ENCODE data around the gene MBOAT2. TPM values are rescaled to one million over a fixed set of nuclear protein-coding genes. Genes with fewer than 3 reads are reported as not detected.

The MBOAT2 gene
- total RNA-seq, 2 donors from 2014 or later, result 34.3 to 51.1 TPM

GRCh38 chr2:9021563-9022211, 18.2 kb upstream of the MBOAT2 start:
- no peak for TF ChIP-seq CTCF (IDR thresholded peaks at IDR 0.05)
- intact Hi-C loops (cut with DNase I), result no loop called here
- H3K9me3 ChIP-seq, result no peaks in the 10 kb centered on the region
- no peak overlapping the region for H3K27ac ChIP-seq
- H3K4me1 ChIP-seq, result no peaks in the 10 kb centered on the region
- no peak for DNase-seq
- no peaks in the 10 kb centered on the region for H3K27me3 ChIP-seq
- no peak overlapping the region for H3K4me3 ChIP-seq
- H3K9ac ChIP-seq (ENCODE audit: low read depth in 2 of 2, low read length in 2 of 2), result no peak overlapping the region
- no peaks in the 10 kb centered on the region for H3K36me3 ChIP-seq

GRCh38 chr2:9020267-9020666, 16.8 kb upstream of the MBOAT2 start:
- TF ChIP-seq CTCF (IDR thresholded peaks at IDR 0.05), result no peak
- Histone ChIP-seq H3K9ac (ENCODE audit: low read depth in 2 of 2, low read length in 2 of 2) (no peak overlapping the region), H3K27me3 (no peaks in the 10 kb centered on the region), H3K27ac (no peak overlapping the region), H3K4me3 (no peak overlapping the region), H3K36me3 (no peaks in the 10 kb centered on the region), H3K4me1 (no peaks in the 10 kb centered on the region), H3K9me3 (no peaks in the 10 kb centered on the region)
- DNase-seq, result no peak
- intact Hi-C loops (cut with DNase I), result no loop called here

- TF ChIP-seq CTCF (IDR thresholded peaks at IDR 0.05), result no peak
- no peak overlapping the region for H3K4me3 ChIP-seq
- intact Hi-C loops (cut with DNase I), result no loop called here
- H3K4me1 ChIP-seq, result no peaks in the 10 kb centered on the region
- no peak overlapping the region for H3K9ac ChIP-seq (ENCODE audit: low read depth in 2 of 2, low read length in 2 of 2)
- no peaks in the 10 kb centered on the region for H3K27me3 ChIP-seq
- H3K9me3 ChIP-seq, result no peaks in the 10 kb centered on the region
- no peaks in the 10 kb centered on the region for H3K36me3 ChIP-seq
- no peak for DNase-seq
- H3K27ac ChIP-seq, result no peak overlapping the region
Measured at GRCh38 chr2:9018534-9018933, 15.1 kb upstream of the MBOAT2 start.

GRCh38 chr2:9018109-9018508, 14.6 kb upstream of the MBOAT2 start:
- no peak for DNase-seq
- Histone ChIP-seq H3K4me1 (no peaks in the 10 kb centered on the region), H3K9ac (ENCODE audit: low read depth in 2 of 2, low read length in 2 of 2) (no peak overlapping the region), H3K4me3 (no peak overlapping the region), H3K27ac (no peak overlapping the region), H3K9me3 (no peaks in the 10 kb centered on the region), H3K27me3 (no peaks in the 10 kb centered on the region), H3K36me3 (no peaks in the 10 kb centered on the region)
- intact Hi-C loops (cut with DNase I), result no loop called here
- TF ChIP-seq CTCF (IDR thresholded peaks at IDR 0.05), result no peak

GRCh38 chr2:9017411-9017810, 13.9 kb upstream of the MBOAT2 start:
- H3K4me1 ChIP-seq, result no peaks in the 10 kb centered on the region
- no peak overlapping the region for H3K4me3 ChIP-seq
- no peaks in the 10 kb centered on the region for H3K9me3 ChIP-seq
- H3K27me3 ChIP-seq, result no peaks in the 10 kb centered on the region
- no peak overlapping the region for H3K9ac ChIP-seq (ENCODE audit: low read depth in 2 of 2, low read length in 2 of 2)
- intact Hi-C loops (cut with DNase I), result no loop called here
- H3K36me3 ChIP-seq, result no peaks in the 10 kb centered on the region
- no peak for DNase-seq
- no peak overlapping the region for H3K27ac ChIP-seq
- no peak for TF ChIP-seq CTCF (IDR thresholded peaks at IDR 0.05)

Measured in colonic mucosa (tissue), 4 donors.